ENCODE results near the gene PRKRA.
A peak's percentile ranks its signal among the peaks of the same experiment; 100 is the strongest.
"Not testable (repeated sequence)": the region's sequence is repeated elsewhere in the genome, so short reads cannot be mapped to it uniquely, and the experiment has no call there.

PRKRA gene

DNA sequence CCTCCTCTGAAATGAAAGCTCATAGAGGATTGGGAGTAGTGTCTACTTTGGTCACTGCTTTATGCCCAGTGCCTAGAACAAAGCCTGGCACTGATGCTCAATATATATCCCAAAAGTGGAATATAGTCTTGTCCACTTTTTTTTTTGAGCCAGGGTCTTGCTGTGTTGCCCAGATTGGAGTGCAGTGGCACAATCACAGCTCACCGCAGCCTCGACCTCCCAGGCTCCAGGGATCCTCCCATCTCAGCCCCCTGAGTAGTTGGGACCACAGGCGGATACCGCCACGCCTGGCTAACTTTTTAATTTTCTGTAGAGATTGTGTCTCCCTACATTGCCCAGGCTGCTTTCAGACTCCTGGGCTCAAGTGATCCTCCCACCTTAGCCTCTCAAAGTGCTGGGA lies 23.6 kb upstream of the PRKRA start:
- Histone ChIP-seq H3K79me2 (ENCODE audit: insufficient read depth, low read length) (peaks cover 28% of the 10 kb centered on the region), H3K36me3 (ENCODE audit: insufficient read depth, low read length) (no peaks in the 10 kb centered on the region)

DNA sequence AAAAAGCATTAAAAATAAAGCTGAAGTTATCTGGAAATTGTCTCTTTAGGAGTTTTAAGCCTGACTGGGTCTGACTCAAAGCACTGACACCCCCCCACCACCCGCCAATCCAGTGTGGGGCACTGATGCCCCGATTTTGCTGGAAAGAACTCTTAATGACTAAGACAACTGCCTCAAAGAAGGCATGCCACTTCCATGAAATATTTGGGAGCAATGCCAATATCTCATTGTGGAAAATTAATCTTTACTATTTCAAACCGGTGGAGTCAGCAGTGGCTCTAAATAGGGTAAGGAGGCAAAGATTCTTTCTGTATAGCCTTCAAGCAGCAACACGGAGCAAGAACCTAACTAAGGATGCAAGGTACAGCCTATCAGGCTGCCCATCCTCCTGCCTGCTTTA lies 23.0 kb upstream of the PRKRA start:
- no peaks in the 10 kb centered on the region for H3K36me3 ChIP-seq (ENCODE audit: insufficient read depth, low read length)
- H4K20me1 ChIP-seq (ENCODE audit: insufficient read depth, low read length, poor library complexity, severe bottlenecking): no peaks in the 10 kb centered on the region
- H3K4me1 ChIP-seq (ENCODE audit: insufficient read depth, low read length, poor library complexity, severe bottlenecking): peaks cover 8% of the 10 kb centered on the region
- H3K9ac ChIP-seq (ENCODE audit: low read depth, low read length, poor library complexity, severe bottlenecking): no peak overlapping the region
- H3K27me3 ChIP-seq (ENCODE audit: insufficient read depth, low read length, poor library complexity, severe bottlenecking): no peaks in the 10 kb centered on the region
- TF ChIP-seq EZH2phosphoT487 (IDR thresholded peaks at IDR 0.05; ENCODE audit: borderline replicate concordance): no peak
- TF ChIP-seq, protein P1, sequence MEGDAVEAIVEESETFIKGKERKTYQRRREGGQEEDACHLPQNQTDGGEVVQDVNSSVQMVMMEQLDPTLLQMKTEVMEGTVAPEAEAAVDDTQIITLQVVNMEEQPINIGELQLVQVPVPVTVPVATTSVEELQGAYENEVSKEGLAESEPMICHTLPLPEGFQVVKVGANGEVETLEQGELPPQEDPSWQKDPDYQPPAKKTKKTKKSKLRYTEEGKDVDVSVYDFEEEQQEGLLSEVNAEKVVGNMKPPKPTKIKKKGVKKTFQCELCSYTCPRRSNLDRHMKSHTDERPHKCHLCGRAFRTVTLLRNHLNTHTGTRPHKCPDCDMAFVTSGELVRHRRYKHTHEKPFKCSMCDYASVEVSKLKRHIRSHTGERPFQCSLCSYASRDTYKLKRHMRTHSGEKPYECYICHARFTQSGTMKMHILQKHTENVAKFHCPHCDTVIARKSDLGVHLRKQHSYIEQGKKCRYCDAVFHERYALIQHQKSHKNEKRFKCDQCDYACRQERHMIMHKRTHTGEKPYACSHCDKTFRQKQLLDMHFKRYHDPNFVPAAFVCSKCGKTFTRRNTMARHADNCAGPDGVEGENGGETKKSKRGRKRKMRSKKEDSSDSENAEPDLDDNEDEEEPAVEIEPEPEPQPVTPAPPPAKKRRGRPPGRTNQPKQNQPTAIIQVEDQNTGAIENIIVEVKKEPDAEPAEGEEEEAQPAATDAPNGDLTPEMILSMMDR (conservative IDR thresholded peaks at IDR 0.05; ENCODE audit: low read length): no peak
- no peak overlapping the region for H3K4me3 ChIP-seq (ENCODE audit: low read length, poor library complexity, severe bottlenecking)
- peaks cover 28% of the 10 kb centered on the region for H3K79me2 ChIP-seq (ENCODE audit: insufficient read depth, low read length)
- no peaks in the 10 kb centered on the region for H3K9me2 ChIP-seq (replicated peaks; ENCODE audit: low read depth, low read length)
- H2AFZ ChIP-seq (ENCODE audit: low read length): no peak overlapping the region
- no peaks in the 10 kb centered on the region for H3K9me3 ChIP-seq (ENCODE audit: insufficient read depth, low read depth, low read length)
- H3K4me2 ChIP-seq (ENCODE audit: low read depth, low read length, poor library complexity, severe bottlenecking): peak overlapping the region; percentile 3
- no peaks in the 10 kb centered on the region for H3F3A ChIP-seq (ENCODE audit: low read depth)

More for the DNA sequence above, 23.6 kb upstream of the PRKRA start:
- no peaks in the 10 kb centered on the region for H3K27me3 ChIP-seq (ENCODE audit: insufficient read depth, low read length, poor library complexity, severe bottlenecking)
- no peak overlapping the region for H3K9ac ChIP-seq (ENCODE audit: low read depth, low read length, poor library complexity, severe bottlenecking)
- H3K9me2 ChIP-seq (replicated peaks; ENCODE audit: low read depth, low read length): no peaks in the 10 kb centered on the region
- peaks cover 5% of the 10 kb centered on the region; the same call in 1 of the 2 replicates for H3F3A ChIP-seq (ENCODE audit: low read depth)
- peaks cover 13% of the 10 kb centered on the region for H3K4me1 ChIP-seq (ENCODE audit: insufficient read depth, low read length, poor library complexity, severe bottlenecking)
- H3K4me3 ChIP-seq (ENCODE audit: low read length, poor library complexity, severe bottlenecking): no peak overlapping the region
- H3K9me3 ChIP-seq (ENCODE audit: insufficient read depth, low read depth, low read length): no peaks in the 10 kb centered on the region
- peak overlapping the region; percentile 3 for H3K4me2 ChIP-seq (ENCODE audit: low read depth, low read length, poor library complexity, severe bottlenecking)
- TF ChIP-seq, protein P1 (conservative IDR thresholded peaks at IDR 0.05; ENCODE audit: low read length): no peak
- TF ChIP-seq EZH2phosphoT487 (IDR thresholded peaks at IDR 0.05; ENCODE audit: borderline replicate concordance): no peak
- no peaks in the 10 kb centered on the region for H4K20me1 ChIP-seq (ENCODE audit: insufficient read depth, low read length, poor library complexity, severe bottlenecking)
- H2AFZ ChIP-seq (ENCODE audit: low read length): no peak overlapping the region

DNA sequence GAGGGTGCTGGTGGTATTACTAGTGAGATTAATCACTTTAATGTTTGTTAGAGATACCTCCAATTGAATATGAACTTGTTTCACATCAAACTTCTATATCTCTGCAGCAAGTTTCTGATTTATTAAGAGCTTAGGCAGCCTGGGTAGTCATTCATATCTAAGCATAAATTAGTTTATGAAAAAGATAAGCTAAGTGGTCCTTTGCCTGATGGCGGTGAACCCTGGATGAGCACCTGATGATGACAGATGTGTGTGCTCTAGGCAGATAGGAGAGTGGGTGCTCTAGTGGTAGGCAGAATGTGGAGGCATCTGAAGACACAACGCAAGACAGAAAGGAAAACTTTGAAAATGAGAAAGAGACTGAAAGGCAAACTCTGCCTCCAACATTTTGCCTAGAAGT lies 22.4 kb upstream of the PRKRA start:
- no peak for TF ChIP-seq EZH2phosphoT487 (IDR thresholded peaks at IDR 0.05; ENCODE audit: borderline replicate concordance)
- TF ChIP-seq, protein P1 (conservative IDR thresholded peaks at IDR 0.05; ENCODE audit: low read length): no peak
- no peaks in the 10 kb centered on the region for H4K20me1 ChIP-seq (ENCODE audit: insufficient read depth, low read length, poor library complexity, severe bottlenecking)
- H3K27me3 ChIP-seq (ENCODE audit: insufficient read depth, low read length, poor library complexity, severe bottlenecking): no peaks in the 10 kb centered on the region
- H3K4me1 ChIP-seq (ENCODE audit: insufficient read depth, low read length, poor library complexity, severe bottlenecking): peaks cover 8% of the 10 kb centered on the region
- no peaks in the 10 kb centered on the region for H3K36me3 ChIP-seq (ENCODE audit: insufficient read depth, low read length)
- no peaks in the 10 kb centered on the region for H3K9me2 ChIP-seq (replicated peaks; ENCODE audit: low read depth, low read length)
- no peak overlapping the region for H2AFZ ChIP-seq (ENCODE audit: low read length)
- H3F3A ChIP-seq (ENCODE audit: low read depth): no peaks in the 10 kb centered on the region
- H3K79me2 ChIP-seq (ENCODE audit: insufficient read depth, low read length): peaks cover 28% of the 10 kb centered on the region
- no peaks in the 10 kb centered on the region for H3K9me3 ChIP-seq (ENCODE audit: insufficient read depth, low read depth, low read length)
- peak overlapping the region; percentile 3 for H3K4me2 ChIP-seq (ENCODE audit: low read depth, low read length, poor library complexity, severe bottlenecking)
- no peak overlapping the region for H3K9ac ChIP-seq (ENCODE audit: low read depth, low read length, poor library complexity, severe bottlenecking)
- H3K4me3 ChIP-seq (ENCODE audit: low read length, poor library complexity, severe bottlenecking): no peak overlapping the region

DNA sequence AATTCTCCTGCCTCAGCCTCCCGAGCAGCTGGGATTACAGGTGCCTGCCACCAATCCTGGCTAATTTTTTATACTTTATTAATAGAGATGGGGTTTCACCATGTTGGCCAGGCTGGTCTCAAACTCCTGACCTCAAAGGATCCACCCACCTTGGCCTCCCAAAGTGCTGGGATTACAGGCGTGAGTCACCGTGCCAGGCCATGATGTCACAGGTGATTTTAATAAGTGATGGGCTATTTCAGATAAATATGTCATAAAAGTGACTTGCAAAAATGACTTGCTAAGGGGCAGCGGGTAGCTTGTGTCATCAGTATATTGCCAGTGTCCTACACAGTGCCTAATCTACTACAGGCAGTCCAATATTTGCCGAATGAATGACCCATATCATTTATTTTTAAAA lies 20.3 kb upstream of the PRKRA start:
- H4K20me1 ChIP-seq (ENCODE audit: insufficient read depth, low read length, poor library complexity, severe bottlenecking); H3K79me2 ChIP-seq (ENCODE audit: insufficient read depth, low read length); H3K9me2 ChIP-seq (replicated peaks; ENCODE audit: low read depth, low read length); H2AFZ ChIP-seq (ENCODE audit: low read length); H3K4me1 ChIP-seq (ENCODE audit: insufficient read depth, low read length, poor library complexity, severe bottlenecking); H3K36me3 ChIP-seq (ENCODE audit: insufficient read depth, low read length); H3K4me3 ChIP-seq (ENCODE audit: low read length, poor library complexity, severe bottlenecking); H3K9ac ChIP-seq (ENCODE audit: low read depth, low read length, poor library complexity, severe bottlenecking); H3K9me3 ChIP-seq (ENCODE audit: insufficient read depth, low read depth, low read length); H3K27me3 ChIP-seq (ENCODE audit: insufficient read depth, low read length, poor library complexity, severe bottlenecking); H3F3A ChIP-seq (ENCODE audit: low read depth); H3K4me2 ChIP-seq (ENCODE audit: low read depth, low read length, poor library complexity, severe bottlenecking): not testable (repeated sequence)
